Type B pancreatic cell (in vitro differentiated cells): ENCODE results near the gene SOAT2. TPM values are rescaled to one million over a fixed set of nuclear protein-coding genes. Genes with fewer than 3 reads are reported as not detected.

ENCODE experiments used
- DNase-seq: peaks from one replicate; pipeline ENCODE4 v3.0.0; 2021; ENCODE audit warnings: mixed read lengths; ENCODE audit not compliant: unreplicated experiment; ENCODE audit errors: extremely low spot score
- H3K27ac Mint-ChIP-seq: 2 replicates; pipeline ENCODE4 v1.8.0; 2021; ENCODE audit warnings: mild to moderate bottlenecking, mixed read lengths
- H3K27me3 Mint-ChIP-seq: 2 replicates; pipeline ENCODE4 v1.8.0; 2021; ENCODE audit warnings: mixed read lengths
- H3K36me3 Mint-ChIP-seq: 2 replicates; pipeline ENCODE4 v1.8.0; 2021; ENCODE audit warnings: mixed read lengths
- H3K4me1 Mint-ChIP-seq: one replicate; pipeline ENCODE4 v1.8.0; 2021; ENCODE audit warnings: mixed read lengths; ENCODE audit not compliant: unreplicated experiment
- H3K4me3 Mint-ChIP-seq: 2 replicates; pipeline ENCODE4 v1.8.0; 2021; ENCODE audit warnings: mild to moderate bottlenecking, mixed read lengths
- H3K9me3 Mint-ChIP-seq: 2 replicates; pipeline ENCODE4 v1.8.0; 2021; ENCODE audit warnings: mixed read lengths
- CTCF ChIP-seq: fragments of 200-600 bp; sonication (generic); conservative IDR thresholded peaks from 2 replicates; pipeline ENCODE4 v1.5.0; 2021; ENCODE audit warnings: antibody characterized with exemption, mild to moderate bottlenecking
- total RNA-seq: library from RNA; stranded (reverse); gene quantifications from 2 replicates; pipeline ENCODE4 v1.2.1, GENCODE V29; 2021; ENCODE audit warnings: low replicate concordance

Gene SOAT2
- total RNA-seq, 1 donor from 2014 or later: 0.97 TPM

DNA sequence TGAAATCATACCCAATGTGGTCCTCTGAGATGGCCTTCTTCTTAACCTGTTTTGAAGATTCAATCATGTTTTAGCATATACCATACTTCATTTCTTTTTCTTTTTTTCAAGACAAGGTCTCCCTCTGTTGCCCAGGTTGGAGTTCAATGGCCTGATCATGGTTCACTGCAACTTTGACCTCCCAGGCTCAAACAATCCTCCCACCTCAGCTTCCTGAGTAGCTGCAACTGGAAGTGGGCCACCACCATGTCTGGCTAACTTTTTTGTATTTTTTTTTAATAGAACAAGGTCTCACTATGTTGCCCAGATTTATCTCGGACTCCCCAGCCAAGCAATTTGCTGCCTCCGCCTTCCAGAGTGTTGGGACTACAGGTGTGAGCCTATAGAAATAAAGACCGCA lies 30.4 kb downstream of the SOAT2 start:
- Mint-ChIP-seq H3K27ac (no peak overlapping the region), H3K4me3 (no peak overlapping the region), H3K36me3 (no peaks in the 10 kb centered on the region), H3K9me3 (peaks cover 1% of the 10 kb centered on the region), H3K4me1 (no peaks in the 10 kb centered on the region), H3K27me3 (peaks cover 9% of the 10 kb centered on the region)
- peak; percentile 11 for DNase-seq
- no peak for TF ChIP-seq CTCF

- no peak for DNase-seq
- peaks cover 4% of the 10 kb centered on the region for H3K9me3 Mint-ChIP-seq
- H3K27ac Mint-ChIP-seq: peak overlapping the region; percentile 13
- no peak overlapping the region for H3K4me3 Mint-ChIP-seq
- H3K4me1 Mint-ChIP-seq: no peaks in the 10 kb centered on the region
- no peaks in the 10 kb centered on the region for H3K27me3 Mint-ChIP-seq
- no peak for TF ChIP-seq CTCF
- H3K36me3 Mint-ChIP-seq: no peaks in the 10 kb centered on the region
These were observed 40.1 kb downstream of the SOAT2 start for GRCh38 chr12:53143355-53143754.

DNA sequence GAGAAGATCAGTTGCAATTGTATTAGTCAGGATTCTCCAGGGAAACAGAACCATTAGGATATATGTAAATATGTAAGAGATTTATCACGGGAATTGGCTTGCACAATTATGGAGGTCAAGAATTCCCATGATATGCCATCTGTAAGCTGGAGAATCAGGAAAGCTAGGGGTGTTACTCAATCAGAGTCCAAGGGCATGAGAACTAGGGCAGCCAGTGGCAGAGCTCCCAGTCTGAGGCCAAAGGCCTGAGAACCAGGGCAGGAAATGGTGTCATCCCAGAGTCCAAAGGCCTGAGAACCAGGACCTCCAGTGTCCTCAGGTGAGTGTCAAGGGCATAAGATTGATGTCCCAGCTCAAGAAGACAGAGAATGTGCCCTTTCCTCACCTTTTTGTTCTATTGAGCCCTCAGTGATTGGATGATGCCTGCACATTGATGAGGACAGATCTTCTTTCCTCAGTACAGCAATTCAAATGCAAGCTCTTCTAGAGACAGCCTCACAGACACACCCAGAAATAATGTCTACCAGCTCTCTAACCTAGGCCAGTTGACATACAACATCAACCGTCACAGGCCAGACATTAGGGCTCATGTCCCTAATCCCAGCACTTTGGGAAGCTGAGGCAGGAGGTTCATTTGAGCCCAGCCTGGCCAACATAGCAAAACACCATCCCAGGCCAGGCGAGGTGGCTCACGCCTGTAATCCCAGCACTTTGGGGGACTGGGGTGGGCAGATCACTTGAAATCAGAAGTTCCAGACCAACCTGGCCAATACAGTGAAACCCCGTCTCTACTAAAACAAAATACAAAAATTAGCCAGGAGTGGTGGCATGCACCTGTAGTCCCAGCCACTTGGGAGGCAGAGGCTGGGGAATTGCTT lies 42.3 kb downstream of the SOAT2 start:
- H3K4me1 Mint-ChIP-seq: no peaks in the 10 kb centered on the region
- no peak for DNase-seq
- TF ChIP-seq CTCF: no peak
- H3K4me3 Mint-ChIP-seq: no peak overlapping the region
- H3K27me3 Mint-ChIP-seq: no peaks in the 10 kb centered on the region
- no peaks in the 10 kb centered on the region for H3K36me3 Mint-ChIP-seq
- H3K27ac Mint-ChIP-seq: no peak overlapping the region
- no peaks in the 10 kb centered on the region for H3K9me3 Mint-ChIP-seq

DNA sequence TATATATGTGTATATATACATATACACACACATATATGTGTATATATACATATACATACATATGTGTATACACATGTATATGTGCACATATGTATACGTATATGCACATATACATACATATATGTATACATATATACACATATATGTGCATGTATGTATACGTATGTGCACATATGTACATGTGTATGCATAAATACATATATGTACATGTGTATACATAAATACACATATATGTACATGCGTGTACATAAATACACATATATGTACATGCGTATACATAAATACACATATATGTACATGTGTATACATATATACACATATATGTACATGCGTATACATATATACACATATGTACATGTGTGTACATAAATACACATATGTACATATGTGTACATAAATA lies 43.9 kb downstream of the SOAT2 start:
- Mint-ChIP-seq H3K4me3 (no peak overlapping the region), H3K9me3 (no peaks in the 10 kb centered on the region), H3K4me1 (no peaks in the 10 kb centered on the region), H3K27ac (no peak overlapping the region), H3K27me3 (no peaks in the 10 kb centered on the region), H3K36me3 (no peaks in the 10 kb centered on the region)
- TF ChIP-seq CTCF: no peak
- DNase-seq: no peak

- no peak for DNase-seq
- no peak overlapping the region for H3K4me3 Mint-ChIP-seq
- no peaks in the 10 kb centered on the region for H3K9me3 Mint-ChIP-seq
- no peaks in the 10 kb centered on the region for H3K27me3 Mint-ChIP-seq
- no peaks in the 10 kb centered on the region for H3K36me3 Mint-ChIP-seq
- H3K27ac Mint-ChIP-seq: no peak overlapping the region
- no peak for TF ChIP-seq CTCF
- H3K4me1 Mint-ChIP-seq: no peaks in the 10 kb centered on the region
These were observed 44.4 kb downstream of the SOAT2 start for GRCh38 chr12:53147653-53148052.
